Measurements from ENCODE around the gene NRGN.

- TF ChIP-seq CTCF (IDR thresholded peaks at IDR 0.05; ENCODE audit: insufficient read depth, low read length) (no peak), POLR2AphosphoS5 (IDR thresholded peaks at IDR 0.05; ENCODE audit: low read depth) (no peak), REST (IDR thresholded peaks at IDR 0.05; ENCODE audit: insufficient replicate concordance, low read depth) (no peak), GABPA (IDR thresholded peaks at IDR 0.05; ENCODE audit: low read depth) (no peak), SPI1 (IDR thresholded peaks at IDR 0.05; ENCODE audit: borderline replicate concordance, low read depth) (no peak; the same call in 1 of the 2 replicates)
These were observed 9.0 kb downstream of the NRGN start for GRCh38 chr11:124748481-124749343.
